ENCODE measurements around the gene INCA1.
A peak's percentile ranks its signal among the peaks of the same experiment; 100 is the strongest.

GRCh38 chr17:4966844-4967538, 30.3 kb downstream of the INCA1 start:
- TF ChIP-seq POLR2A (IDR thresholded peaks at IDR 0.05) (no peak), CTCF (IDR thresholded peaks at IDR 0.05 in 8 of 11, conservative IDR thresholded peaks at IDR 0.05 in 3 of 11) (peak in 1 of 11 experiments; percentile 26), POLR2AphosphoS5 (IDR thresholded peaks at IDR 0.05) (peak in 2 of 3 donors; percentile 34 to 72)
